ENCODE measurements around the gene RAC3.

GRCh38 chr17:82016061-82016874 lies 15.2 kb upstream of the RAC3 start:
- TF ChIP-seq CTCF (optimal IDR thresholded peaks at IDR 0.05 in 1 of 3, IDR thresholded peaks at IDR 0.05 in 1 of 3, conservative IDR thresholded peaks at IDR 0.05 in 1 of 3; ENCODE audit: extremely low read depth in 1 of 3, insufficient read depth in 2 of 3, low read length in 3 of 3) (no peak), EZH2 (IDR thresholded peaks at IDR 0.05; ENCODE audit: low read length) (no peak)
